Activated naive CD8-positive, alpha-beta T cell treated with anti-CD3 and anti-CD28 coated beads, Interleukin-2, amount 10 ng/mL, durations not matched to agents 7 days and 5 days (primary cell): ENCODE results near the gene RAC2. TPM values are rescaled to one million over a fixed set of nuclear protein-coding genes. Genes with fewer than 3 reads are reported as not detected.

Experiments
- ATAC-seq: fragments of 150-1000 bp; cut with Tn5 transposase; one replicate; pipeline ENCODE4 v1.10.0; 2021; ENCODE audit warnings: low read depth, moderate library complexity
- POLR2A ChIA-PET: fragments of 350-600 bp; sonication (Branson Sonifier 250); formaldehyde crosslinking; loops from one replicate; lab custom pipeline; 2021; ENCODE audit warnings: antibody characterized with exemption; lab: Charles Lee
- DNase-seq: peaks from one replicate; pipeline ENCODE4 v3.0.0; 2021
- H3K27ac Mint-ChIP-seq: one replicate; pipeline ENCODE4 v1.8.0; 2022; ENCODE audit warnings: mild to moderate bottlenecking, mixed read lengths
- H3K27me3 Mint-ChIP-seq: one replicate; pipeline ENCODE4 v1.8.0; 2022; ENCODE audit warnings: mild to moderate bottlenecking, moderate library complexity, mixed read lengths
- H3K36me3 Mint-ChIP-seq: one replicate; pipeline ENCODE4 v1.8.0; 2021; ENCODE audit warnings: mild to moderate bottlenecking, mixed read lengths
- H3K4me1 Mint-ChIP-seq: one replicate; pipeline ENCODE4 v1.8.0; 2021; ENCODE audit warnings: mixed read lengths
- H3K4me3 Mint-ChIP-seq: one replicate; pipeline ENCODE4 v1.8.0; 2022; ENCODE audit warnings: mild to moderate bottlenecking, moderate library complexity, mixed read lengths
- H3K9me3 Mint-ChIP-seq: one replicate; pipeline ENCODE4 v1.8.0; 2021; ENCODE audit warnings: mixed read lengths
- total RNA-seq, 2 experiments: library from RNA; stranded (reverse); gene quantifications; one replicate each; pipeline ENCODE4 v1.2.3, GENCODE V29; 2021

RAC2 gene
- total RNA-seq, 2 experiments from 2014 or later, result 963 to 1,011 TPM

- DNase-seq (peak; percentile 41), ATAC-seq (no peak)
- Mint-ChIP-seq H3K36me3 (no peaks in the 10 kb centered on the region), H3K4me3 (peak overlapping the region; percentile 81), H3K4me1 (peaks cover 44% of the 10 kb centered on the region), H3K27me3 (no peaks in the 10 kb centered on the region), H3K27ac (peak overlapping the region; percentile 97), H3K9me3 (no peaks in the 10 kb centered on the region)
- POLR2A ChIA-PET, result interaction anchor here (0.6 to 4.8 kb wide), 14 partner anchors 10 to 314 kb away, joined by 3 to 68 read pairs (median 7); partner anchors contain the start of genes C1QTNF6, IL2RB and RAC2
These were observed 46.4 kb downstream of the RAC2 start for GRCh38 chr22:37197451-37198257.

- Mint-ChIP-seq H3K27me3 (no peaks in the 10 kb centered on the region), H3K9me3 (no peaks in the 10 kb centered on the region), H3K36me3 (peaks cover 2% of the 10 kb centered on the region), H3K27ac (peak overlapping the region; percentile 25), H3K4me3 (peak overlapping the region; percentile 81), H3K4me1 (peaks cover 44% of the 10 kb centered on the region)
- peak; percentile 30 for DNase-seq
- no peak for ATAC-seq
- POLR2A ChIA-PET, result interaction anchor here (0.6 to 4.8 kb wide), 12 partner anchors 10 to 314 kb away, joined by 3 to 68 read pairs (median 7); partner anchors contain the start of genes C1QTNF6, IL2RB and RAC2
These were observed 47.3 kb downstream of the RAC2 start for GRCh38 chr22:37196539-37197450.

GRCh38 chr22:37195921-37196320, 48.1 kb downstream of the RAC2 start:
- DNase-seq, result peak; percentile 28
- peaks cover 2% of the 10 kb centered on the region for H3K36me3 Mint-ChIP-seq
- H3K27ac Mint-ChIP-seq, result no peak overlapping the region
- ATAC-seq, result no peak
- H3K9me3 Mint-ChIP-seq, result no peaks in the 10 kb centered on the region
- H3K27me3 Mint-ChIP-seq, result no peaks in the 10 kb centered on the region
- peaks cover 42% of the 10 kb centered on the region for H3K4me1 Mint-ChIP-seq
- POLR2A ChIA-PET, result interaction anchor here (2.3 to 3.7 kb wide), 2 partner anchors 9 to 46 kb away, joined by 10 to 20 read pairs; partner anchors contain the start of genes C1QTNF6 and IL2RB
- no peak overlapping the region for H3K4me3 Mint-ChIP-seq

- ATAC-seq (no peak), DNase-seq (no peak)
- H3K27ac Mint-ChIP-seq, result peak overlapping the region; percentile 41
- H3K9me3 Mint-ChIP-seq, result no peaks in the 10 kb centered on the region
- H3K27me3 Mint-ChIP-seq, result no peaks in the 10 kb centered on the region
- peaks cover 34% of the 10 kb centered on the region for H3K4me1 Mint-ChIP-seq
- POLR2A ChIA-PET, result interaction anchor here (1.0 to 3.7 kb wide), 2 partner anchors 45 to 48 kb away, joined by 3 to 20 read pairs; partner anchors contain the start of gene IL2RB
- no peak overlapping the region for H3K4me3 Mint-ChIP-seq
- H3K36me3 Mint-ChIP-seq, result peaks cover 6% of the 10 kb centered on the region
These were observed 49.3 kb downstream of the RAC2 start for GRCh38 chr22:37194750-37195149.

- peak; percentile 41 for DNase-seq
- H3K4me3 Mint-ChIP-seq, result peak overlapping the region; percentile 59
These were observed 50.4 kb downstream of the RAC2 start for GRCh38 chr22:37193629-37194191.

GRCh38 chr22:37192741-37193140, 51.3 kb downstream of the RAC2 start:
- ATAC-seq, result no peak
- Mint-ChIP-seq H3K9me3 (no peaks in the 10 kb centered on the region), H3K36me3 (peaks cover 10% of the 10 kb centered on the region), H3K4me3 (no peak overlapping the region), H3K4me1 (peaks cover 36% of the 10 kb centered on the region), H3K27me3 (no peaks in the 10 kb centered on the region), H3K27ac (no peak overlapping the region)
- DNase-seq, result no peak
- POLR2A ChIA-PET, result interaction anchor here (1.3 to 3.7 kb wide), 6 partner anchors 9 to 113 kb away, joined by 3 to 20 read pairs (median 6); partner anchors contain the start of gene IL2RB

More at GRCh38 chr22:37193629-37194191, 50.4 kb downstream of the RAC2 start:
- H3K4me1 Mint-ChIP-seq, result peaks cover 36% of the 10 kb centered on the region
- POLR2A ChIA-PET, result interaction anchor here (0.9 to 3.7 kb wide), 6 partner anchors 10 to 114 kb away, joined by 3 to 20 read pairs (median 6); partner anchors contain the start of gene IL2RB
- no peaks in the 10 kb centered on the region for H3K9me3 Mint-ChIP-seq
- peak overlapping the region; percentile 79 for H3K27ac Mint-ChIP-seq
- peak; percentile 50 for ATAC-seq
- H3K36me3 Mint-ChIP-seq, result peaks cover 10% of the 10 kb centered on the region
- H3K27me3 Mint-ChIP-seq, result no peaks in the 10 kb centered on the region

- no peak overlapping the region for H3K4me3 Mint-ChIP-seq
- H3K27ac Mint-ChIP-seq, result no peak overlapping the region
- H3K27me3 Mint-ChIP-seq, result no peaks in the 10 kb centered on the region
These were observed 51.9 kb downstream of the RAC2 start for GRCh38 chr22:37192204-37192603.

GRCh38 chr22:37190262-37190780, 53.7 kb downstream of the RAC2 start:
- DNase-seq (no peak), ATAC-seq (no peak)
- POLR2A ChIA-PET, result interaction anchor here (0.5 to 0.7 kb wide), 2 partner anchors 32 to 814 kb away, joined by 4 read pairs; no protein-coding TSS in a partner anchor
- no peaks in the 10 kb centered on the region for H3K27me3 Mint-ChIP-seq
- H3K4me3 Mint-ChIP-seq, result no peak overlapping the region
- peaks cover 10% of the 10 kb centered on the region for H3K36me3 Mint-ChIP-seq
- H3K9me3 Mint-ChIP-seq, result no peaks in the 10 kb centered on the region
- no peak overlapping the region for H3K27ac Mint-ChIP-seq
- H3K4me1 Mint-ChIP-seq, result peaks cover 48% of the 10 kb centered on the region

More at GRCh38 chr22:37192204-37192603, 51.9 kb downstream of the RAC2 start:
- POLR2A ChIA-PET, result interaction anchor here (1.4 kb wide), 1 partner anchor 9 kb away, joined by 3 read pairs; no protein-coding TSS in a partner anchor
- peaks cover 10% of the 10 kb centered on the region for H3K36me3 Mint-ChIP-seq
- H3K4me1 Mint-ChIP-seq, result peaks cover 38% of the 10 kb centered on the region
- no peak for ATAC-seq
- no peaks in the 10 kb centered on the region for H3K9me3 Mint-ChIP-seq
- DNase-seq, result no peak

- Mint-ChIP-seq H3K27ac (peak overlapping the region; percentile 69), H3K4me3 (peak overlapping the region; percentile 1), H3K36me3 (peaks cover 10% of the 10 kb centered on the region), H3K4me1 (peaks cover 46% of the 10 kb centered on the region), H3K9me3 (no peaks in the 10 kb centered on the region), H3K27me3 (no peaks in the 10 kb centered on the region)
- POLR2A ChIA-PET, result no interaction called here
- DNase-seq (no peak), ATAC-seq (no peak)
These were observed 55.1 kb downstream of the RAC2 start for GRCh38 chr22:37188901-37189466.

GRCh38 chr22:37187891-37188761, 55.9 kb downstream of the RAC2 start, which contains the start of gene C1QTNF6:
C1QTNF6 (minus strand) TSS chr22:37188247; CDS start chr22:37188213, 34 bp downstream.
- H3K4me3 Mint-ChIP-seq, result peak within 1 kb of the TSS; percentile 30
- H3K27me3 Mint-ChIP-seq, result no peaks in the 10 kb centered on the region
- ATAC-seq, result no peak
- peaks cover 10% of the 10 kb centered on the region for H3K36me3 Mint-ChIP-seq
- peak; percentile 34 for DNase-seq
- POLR2A ChIA-PET, result interaction anchor here (1.0 to 2.4 kb wide), 4 partner anchors 9 to 109 kb away, joined by 4 to 12 read pairs (median 8); no protein-coding TSS in a partner anchor
- no peaks in the 10 kb centered on the region for H3K9me3 Mint-ChIP-seq
- H3K27ac Mint-ChIP-seq, result peak within 1 kb of the TSS; percentile 69
- H3K4me1 Mint-ChIP-seq, result peaks cover 48% of the 10 kb centered on the region

- ATAC-seq (no peak), DNase-seq (peak; percentile 24)
- Mint-ChIP-seq H3K4me3 (no peak overlapping the region), H3K9me3 (no peaks in the 10 kb centered on the region), H3K27ac (peak overlapping the region; percentile 21), H3K4me1 (peaks cover 45% of the 10 kb centered on the region), H3K36me3 (peaks cover 10% of the 10 kb centered on the region), H3K27me3 (no peaks in the 10 kb centered on the region)
- POLR2A ChIA-PET, result interaction anchor here (0.8 to 2.4 kb wide), 9 partner anchors 9 to 108 kb away, joined by 3 to 12 read pairs (median 5); partner anchors contain the start of gene RAC2
These were observed 56.5 kb downstream of the RAC2 start for GRCh38 chr22:37187552-37187890.
